AG10803 (cell line): ENCODE data around the gene CYTIP.

Experiments used
- DNase-seq: peaks from one replicate; pipeline ENCODE4 v3.0.0; 2010; ENCODE audit warnings: low read depth
- H3K4me3 ChIP-seq: 2 replicates; pipeline ENCODE4 v1.5.1; 2011; ENCODE audit warnings: mild to moderate bottlenecking, low read length, control low read depth
- TF ChIP-seq, protein P1 (sequence below): conservative IDR thresholded peaks from 2 replicates; pipeline ENCODE4 v1.5.1; 2011; ENCODE audit warnings: mild to moderate bottlenecking, low read length, control low read depth, inconsistent platforms

CYTIP gene

DNA sequence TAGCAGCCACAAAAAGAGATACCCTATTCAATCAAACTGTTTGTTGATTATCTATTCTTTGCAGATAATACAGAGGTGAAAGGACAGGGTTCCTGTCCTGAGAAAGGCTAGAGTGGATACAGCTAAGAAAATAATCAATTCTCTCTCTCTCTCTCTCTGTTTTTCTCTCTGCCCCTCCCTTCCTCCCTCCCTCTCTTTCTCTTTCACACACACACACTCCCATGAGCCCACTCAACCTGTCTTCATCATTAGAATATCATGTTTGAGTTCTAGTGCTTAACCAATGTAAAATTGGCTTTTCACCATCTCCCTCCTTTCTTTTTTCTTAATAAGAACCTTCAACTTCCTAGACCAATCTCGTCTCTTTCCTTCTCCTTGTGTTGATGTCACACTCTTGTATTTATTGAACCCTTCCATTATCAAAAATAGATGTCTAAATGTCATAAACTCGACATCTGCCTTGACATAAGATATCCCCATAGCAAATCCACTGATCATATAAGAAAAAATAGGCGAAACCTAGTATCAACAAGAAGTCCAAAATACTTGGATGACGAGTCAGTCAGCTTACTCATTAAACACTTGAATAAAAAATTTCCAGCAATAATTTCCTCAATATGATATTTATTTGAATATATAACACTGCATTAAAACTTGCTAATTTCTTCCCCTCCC, 42.8 kb upstream of the CYTIP start:
- no peak overlapping the region for H3K4me3 ChIP-seq
- DNase-seq: peak; percentile 14
- TF ChIP-seq, protein P1, sequence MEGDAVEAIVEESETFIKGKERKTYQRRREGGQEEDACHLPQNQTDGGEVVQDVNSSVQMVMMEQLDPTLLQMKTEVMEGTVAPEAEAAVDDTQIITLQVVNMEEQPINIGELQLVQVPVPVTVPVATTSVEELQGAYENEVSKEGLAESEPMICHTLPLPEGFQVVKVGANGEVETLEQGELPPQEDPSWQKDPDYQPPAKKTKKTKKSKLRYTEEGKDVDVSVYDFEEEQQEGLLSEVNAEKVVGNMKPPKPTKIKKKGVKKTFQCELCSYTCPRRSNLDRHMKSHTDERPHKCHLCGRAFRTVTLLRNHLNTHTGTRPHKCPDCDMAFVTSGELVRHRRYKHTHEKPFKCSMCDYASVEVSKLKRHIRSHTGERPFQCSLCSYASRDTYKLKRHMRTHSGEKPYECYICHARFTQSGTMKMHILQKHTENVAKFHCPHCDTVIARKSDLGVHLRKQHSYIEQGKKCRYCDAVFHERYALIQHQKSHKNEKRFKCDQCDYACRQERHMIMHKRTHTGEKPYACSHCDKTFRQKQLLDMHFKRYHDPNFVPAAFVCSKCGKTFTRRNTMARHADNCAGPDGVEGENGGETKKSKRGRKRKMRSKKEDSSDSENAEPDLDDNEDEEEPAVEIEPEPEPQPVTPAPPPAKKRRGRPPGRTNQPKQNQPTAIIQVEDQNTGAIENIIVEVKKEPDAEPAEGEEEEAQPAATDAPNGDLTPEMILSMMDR: no peak

DNA sequence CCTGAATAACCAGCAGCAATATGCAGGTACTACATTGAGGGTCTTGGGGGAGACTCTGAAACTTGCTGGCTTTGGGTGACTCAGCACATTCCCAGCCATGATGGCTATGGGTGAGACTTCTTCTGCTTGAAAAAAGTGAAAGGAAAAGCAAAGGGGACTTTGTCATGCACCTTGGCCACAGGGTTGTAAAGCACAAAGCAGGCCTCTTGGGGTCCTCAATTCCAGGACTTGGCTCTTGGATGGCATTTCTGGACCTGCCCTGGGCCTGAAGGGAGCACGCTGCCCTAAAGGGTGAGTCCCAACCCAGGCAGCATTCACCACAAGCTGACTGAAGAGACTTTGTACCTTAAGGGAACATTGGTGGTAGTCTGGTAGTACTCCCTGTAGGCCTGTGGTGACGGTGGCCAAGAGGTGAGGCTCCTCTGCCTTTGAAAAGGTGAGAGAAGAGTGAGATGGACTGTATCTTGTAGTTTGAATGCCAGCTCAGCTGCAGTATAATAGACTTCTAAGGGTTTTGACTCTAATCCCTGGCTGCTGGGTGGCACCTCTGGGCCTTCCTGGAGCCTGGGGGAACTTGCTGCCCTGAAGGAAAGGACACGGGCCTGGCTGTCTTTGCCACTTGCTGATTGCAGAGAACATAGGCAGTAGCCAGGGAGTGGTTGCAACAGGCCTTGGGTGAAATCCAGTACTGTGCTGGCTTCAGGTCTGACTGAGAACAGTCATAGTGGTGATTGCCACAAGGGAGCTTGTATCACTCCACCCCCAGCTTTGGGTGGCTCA, 36.5 kb upstream of the CYTIP start:
- TF ChIP-seq, protein P1: no peak
- DNase-seq: peak; percentile 81
- no peak overlapping the region for H3K4me3 ChIP-seq

DNA sequence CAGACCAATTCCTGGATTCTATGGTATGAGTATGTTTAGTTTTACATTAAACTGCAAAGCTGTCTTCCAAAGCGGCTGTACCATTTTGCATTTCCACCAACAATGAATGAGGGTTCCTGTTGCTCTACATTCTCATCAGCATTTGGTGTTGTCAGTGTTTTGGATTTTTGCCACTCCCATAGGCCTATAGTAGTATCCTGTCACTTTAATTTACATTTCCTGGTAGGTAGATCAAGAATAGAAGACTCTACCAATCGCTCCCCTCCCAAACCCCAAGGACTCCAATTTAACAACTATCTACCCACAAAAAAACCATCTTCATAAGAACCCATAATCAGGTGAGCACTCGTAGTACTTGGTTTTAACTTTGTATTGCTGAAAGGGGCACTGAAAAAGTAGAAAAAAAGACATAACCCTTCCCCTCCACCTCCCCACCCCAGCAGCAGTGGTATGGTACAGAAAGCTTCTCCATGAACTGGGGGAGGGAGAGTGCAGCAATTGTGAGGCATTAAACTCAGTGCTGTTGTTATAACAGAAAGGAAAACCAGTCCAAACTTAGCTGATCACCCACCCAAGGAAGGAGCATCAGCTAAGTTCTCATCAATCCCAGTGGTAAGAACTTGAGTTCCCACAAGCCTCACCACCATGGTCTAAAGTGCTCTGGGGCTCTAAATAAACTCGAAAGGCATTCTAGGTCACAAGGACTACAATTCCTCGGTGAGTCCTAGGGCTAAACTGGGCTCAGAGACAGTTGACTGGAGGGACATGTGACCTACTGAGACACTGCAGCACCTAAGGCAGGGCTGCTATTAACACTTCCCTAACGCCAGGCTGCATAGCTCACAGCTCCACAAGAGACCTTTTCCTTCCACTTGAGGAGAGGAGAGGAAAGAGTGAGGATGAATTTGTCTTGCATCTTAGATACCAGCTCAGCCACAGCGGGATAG, 35.5 kb upstream of the CYTIP start:
- no peak for DNase-seq
- TF ChIP-seq, protein P1: no peak
- H3K4me3 ChIP-seq: no peak overlapping the region

DNA sequence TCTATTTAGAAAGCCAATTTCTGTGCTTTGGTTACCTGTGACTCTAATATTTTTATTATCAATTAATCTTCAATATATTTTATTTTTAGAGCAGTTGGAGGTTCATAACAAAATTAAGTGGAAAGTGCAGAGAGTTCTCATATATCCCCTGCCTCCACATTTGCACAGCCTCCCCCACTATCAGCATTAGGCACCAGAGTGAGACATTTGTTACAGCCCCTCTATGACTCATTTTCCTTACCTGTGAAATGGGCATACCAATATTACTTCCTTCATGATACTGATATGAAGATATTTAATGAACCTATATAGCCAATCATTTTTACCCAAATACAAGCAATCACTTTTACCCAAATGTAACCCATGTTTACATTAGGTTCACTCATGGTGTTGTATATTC, 34.0 kb upstream of the CYTIP start:
- no peak overlapping the region for H3K4me3 ChIP-seq
- DNase-seq: no peak
- TF ChIP-seq, protein P1: no peak

DNA sequence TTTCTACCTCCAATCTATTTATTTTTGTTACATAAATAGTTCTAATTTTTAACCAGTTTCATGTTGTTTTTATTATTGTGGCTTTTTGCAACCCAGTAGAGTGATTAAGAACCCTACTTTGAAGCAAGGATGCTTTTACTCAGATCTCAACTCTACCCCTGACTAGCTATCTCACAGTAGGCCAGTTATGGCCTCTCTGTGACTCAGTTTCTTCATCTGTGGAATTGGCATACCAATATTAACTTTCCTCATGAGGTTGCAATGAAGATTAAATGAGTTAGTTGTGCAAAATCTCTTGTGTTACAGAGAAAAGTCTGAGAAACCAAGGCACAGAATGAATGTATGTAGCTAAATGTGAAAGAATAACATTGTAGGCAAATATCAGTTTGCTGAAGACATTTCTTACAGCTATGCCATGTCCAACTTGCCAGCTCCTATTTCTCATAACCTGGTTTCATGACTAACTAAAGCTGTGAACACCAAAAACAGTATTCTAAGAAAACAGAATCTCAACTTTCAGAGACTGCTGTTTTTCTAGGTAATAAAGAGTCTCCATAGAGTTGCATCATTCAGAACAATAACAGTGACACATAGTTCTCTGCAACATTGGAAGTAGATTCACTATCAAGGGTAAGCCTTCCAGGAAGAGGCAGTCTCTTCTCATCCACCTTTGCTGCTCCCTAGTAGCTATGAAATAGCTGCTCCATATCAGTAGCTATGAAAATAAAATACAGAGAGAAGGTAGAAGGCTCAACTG, 33.2 kb upstream of the CYTIP start:
- no peak overlapping the region for H3K4me3 ChIP-seq
- DNase-seq: no peak
- TF ChIP-seq, protein P1: no peak

DNA sequence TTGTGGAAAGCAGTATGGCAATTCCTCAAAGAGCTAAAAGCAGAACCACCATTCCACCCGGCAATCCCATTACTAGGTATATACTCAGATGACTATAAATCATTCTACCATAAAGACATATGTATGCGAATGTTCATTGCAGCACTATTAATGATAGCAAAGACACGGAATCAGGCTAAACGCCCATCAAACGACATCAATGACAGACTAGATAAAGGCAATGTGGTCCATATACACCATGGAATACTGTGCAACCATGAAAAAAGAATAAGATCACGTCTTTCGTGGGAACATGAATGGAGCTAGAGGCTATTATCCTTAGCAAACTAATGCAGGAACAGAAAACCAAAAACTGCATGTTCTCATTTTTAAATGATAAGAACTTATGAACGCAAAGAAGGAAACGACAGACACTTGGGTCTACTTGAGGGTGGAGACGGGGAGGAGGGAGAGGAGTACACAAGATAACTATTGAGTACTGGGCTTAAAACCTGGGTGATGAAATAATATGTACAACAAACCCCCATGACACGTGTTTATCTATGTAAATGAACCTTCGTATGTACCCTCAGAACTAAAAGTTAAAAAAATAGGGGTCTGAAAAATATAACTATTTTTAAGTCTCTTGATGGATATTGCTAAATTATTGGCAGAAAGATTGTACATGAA, 32.0 kb upstream of the CYTIP start:
- no peak for DNase-seq
- no peak overlapping the region for H3K4me3 ChIP-seq
- TF ChIP-seq, protein P1: no peak
